ENCODE data around the gene FOXP3.

The FOXP3 gene

DNA sequence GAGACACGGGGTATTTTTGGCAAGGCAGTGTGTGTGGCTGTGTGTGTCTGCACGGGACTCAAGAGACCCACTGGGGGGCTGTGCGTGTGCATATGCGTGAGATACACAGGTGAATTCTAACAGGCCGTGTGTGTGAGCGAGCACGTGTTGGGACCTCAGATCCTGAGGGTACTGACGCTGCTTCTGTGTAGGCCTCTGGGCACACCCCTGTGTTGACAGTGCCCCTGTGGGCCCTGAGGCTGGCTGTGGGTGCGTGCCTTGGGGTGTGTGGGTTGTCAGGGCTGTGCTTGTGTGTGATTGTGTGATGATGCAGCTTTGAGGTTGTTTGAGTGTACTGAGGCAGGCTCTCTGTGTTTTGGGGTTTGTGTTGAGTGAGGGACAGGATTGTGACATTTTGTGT lies 13.9 kb downstream of the FOXP3 start:
- TF ChIP-seq GATA1 (IDR thresholded peaks at IDR 0.05; ENCODE audit: low read depth, low read length) (no peak), POLR2A (IDR thresholded peaks at IDR 0.05; ENCODE audit: low read length) (no peak)

GRCh38 chrX:49250066-49250465 lies 14.4 kb downstream of the FOXP3 start:
- no peak for DNase-seq
- no peak for TF ChIP-seq GATA1 (IDR thresholded peaks at IDR 0.05; ENCODE audit: low read depth, low read length)

More for the DNA sequence above, 13.9 kb downstream of the FOXP3 start:
- no peak for DNase-seq

GRCh38 chrX:49249616-49250015 lies 14.9 kb downstream of the FOXP3 start:
- TF ChIP-seq GATA1 (IDR thresholded peaks at IDR 0.05; ENCODE audit: low read depth, low read length) (no peak), POLR2A (IDR thresholded peaks at IDR 0.05; ENCODE audit: low read length) (no peak)
- DNase-seq, result no peak

DNA sequence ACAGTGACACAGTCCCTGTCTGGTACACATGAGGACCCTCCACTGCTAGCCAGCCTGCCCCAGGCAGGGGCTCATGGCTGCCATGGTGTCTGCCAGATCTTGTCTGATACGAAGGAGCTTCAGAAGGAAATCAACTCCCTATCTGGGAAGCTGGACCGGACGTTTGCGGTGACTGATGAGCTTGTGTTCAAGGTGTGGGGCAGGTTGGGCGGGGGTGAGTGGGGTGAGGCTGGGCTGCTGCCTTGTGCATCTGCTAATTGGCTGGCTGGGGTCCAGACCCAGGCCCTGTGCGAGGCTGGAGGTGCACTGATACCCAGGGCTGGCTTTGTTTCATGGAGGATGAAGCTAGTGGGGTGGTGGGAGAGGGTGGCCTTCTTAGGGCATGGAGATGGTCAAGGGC lies 15.4 kb downstream of the FOXP3 start:
- TF ChIP-seq GATA1 (IDR thresholded peaks at IDR 0.05; ENCODE audit: low read depth, low read length) (no peak), POLR2A (IDR thresholded peaks at IDR 0.05; ENCODE audit: low read length) (no peak)
- DNase-seq, result no peak

GRCh38 chrX:49247916-49248811 lies 16.3 kb downstream of the FOXP3 start:
- DNase-seq, result no peak
- TF ChIP-seq GATA1 (IDR thresholded peaks at IDR 0.05; ENCODE audit: low read depth, low read length) (no peak), POLR2A (IDR thresholded peaks at IDR 0.05; ENCODE audit: low read length) (no peak)

- no peak for DNase-seq
- TF ChIP-seq GATA1 (IDR thresholded peaks at IDR 0.05; ENCODE audit: low read depth, low read length) (no peak), POLR2A (IDR thresholded peaks at IDR 0.05; ENCODE audit: low read length) (no peak)
Measured at GRCh38 chrX:49247346-49247745, 17.2 kb downstream of the FOXP3 start.

DNA sequence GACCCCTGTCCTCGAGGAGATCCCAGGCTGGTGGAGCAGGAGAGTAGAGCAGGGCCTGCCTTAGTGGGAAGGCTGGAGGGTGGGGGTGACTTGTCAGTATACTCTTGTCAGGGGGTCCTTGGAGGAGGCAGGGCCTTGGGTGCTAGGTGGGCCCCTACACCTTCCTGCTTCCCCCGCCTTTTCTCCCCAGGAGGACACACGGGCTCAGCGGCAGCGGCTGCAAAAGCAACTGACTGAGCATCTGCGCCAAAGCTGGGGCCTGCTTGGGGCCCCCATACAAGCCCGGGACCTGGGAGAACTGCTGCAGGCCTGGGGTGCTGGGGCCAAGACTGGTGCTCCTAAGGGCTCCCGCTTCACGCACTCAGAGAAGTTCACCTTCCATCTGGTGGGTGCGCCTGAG lies 18.0 kb downstream of the FOXP3 start:
- DNase-seq, result no peak
- TF ChIP-seq POLR2A (IDR thresholded peaks at IDR 0.05; ENCODE audit: low read length) (no peak), GATA1 (IDR thresholded peaks at IDR 0.05; ENCODE audit: low read depth, low read length) (no peak)

DNA sequence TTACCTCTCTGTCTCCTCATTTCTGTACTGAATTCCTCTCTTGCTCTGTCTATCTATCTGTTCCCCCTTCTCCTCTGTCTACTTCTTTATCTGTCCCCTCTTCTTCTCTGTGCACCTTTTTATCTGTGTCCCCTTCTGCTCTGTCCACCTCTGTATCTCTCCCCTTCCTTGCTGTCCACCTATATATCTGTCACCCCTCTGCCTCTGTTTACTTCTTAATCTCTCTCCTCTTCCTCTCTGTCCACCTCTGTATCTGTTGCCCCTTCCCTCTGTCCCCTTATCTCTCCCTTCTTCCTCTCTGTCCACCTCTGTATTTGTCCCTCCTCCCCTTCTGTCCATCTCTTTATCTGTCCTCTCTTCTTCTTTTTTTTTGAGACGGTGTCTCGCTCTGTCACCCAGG lies 20.3 kb downstream of the FOXP3 start:
- peak in 1 of 2 experiments; percentile 37 for DNase-seq
- TF ChIP-seq POLR2A (IDR thresholded peaks at IDR 0.05; ENCODE audit: low read length) (no peak), GATA1 (IDR thresholded peaks at IDR 0.05; ENCODE audit: low read depth, low read length) (no peak)

DNA sequence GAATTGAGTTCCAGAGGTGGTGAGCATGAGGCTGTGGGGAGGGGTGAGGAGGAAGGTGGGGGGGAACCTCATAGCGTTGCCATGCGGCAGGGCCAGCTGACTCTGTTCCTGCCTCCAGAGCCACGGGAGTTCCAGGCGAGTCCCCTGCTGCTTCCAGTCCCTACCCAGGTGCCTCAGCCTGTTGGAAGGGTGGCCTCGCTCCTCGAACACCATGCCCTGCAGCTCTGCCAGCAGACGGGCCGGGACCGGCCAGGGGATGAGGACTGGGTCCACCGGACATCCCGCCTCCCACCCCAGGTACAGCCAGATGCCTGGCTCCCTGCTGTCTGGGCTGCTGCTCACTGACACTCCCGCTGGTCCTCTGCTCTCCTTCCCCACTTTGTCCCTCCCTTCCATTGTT lies 21.3 kb downstream of the FOXP3 start:
- no peak for TF ChIP-seq POLR2A (IDR thresholded peaks at IDR 0.05; ENCODE audit: low read length)
- no peak for TF ChIP-seq GATA1 (IDR thresholded peaks at IDR 0.05; ENCODE audit: low read depth, low read length)
- no peak for DNase-seq

- TF ChIP-seq GATA1 (IDR thresholded peaks at IDR 0.05; ENCODE audit: low read depth, low read length), result no peak
- DNase-seq, result no peak
Measured at GRCh38 chrX:49242545-49243066, 21.9 kb downstream of the FOXP3 start.

- no peak for TF ChIP-seq GATA1 (IDR thresholded peaks at IDR 0.05; ENCODE audit: low read depth, low read length)
- no peak for TF ChIP-seq POLR2A (IDR thresholded peaks at IDR 0.05; ENCODE audit: low read length)
- DNase-seq, result no peak
Measured at GRCh38 chrX:49238735-49239134, 25.8 kb downstream of the FOXP3 start.

- no peak for TF ChIP-seq POLR2A (IDR thresholded peaks at IDR 0.05; ENCODE audit: low read length)
- no peak for TF ChIP-seq GATA1 (IDR thresholded peaks at IDR 0.05; ENCODE audit: low read depth, low read length)
Measured at GRCh38 chrX:49237060-49237459, 27.4 kb downstream of the FOXP3 start.

DNA sequence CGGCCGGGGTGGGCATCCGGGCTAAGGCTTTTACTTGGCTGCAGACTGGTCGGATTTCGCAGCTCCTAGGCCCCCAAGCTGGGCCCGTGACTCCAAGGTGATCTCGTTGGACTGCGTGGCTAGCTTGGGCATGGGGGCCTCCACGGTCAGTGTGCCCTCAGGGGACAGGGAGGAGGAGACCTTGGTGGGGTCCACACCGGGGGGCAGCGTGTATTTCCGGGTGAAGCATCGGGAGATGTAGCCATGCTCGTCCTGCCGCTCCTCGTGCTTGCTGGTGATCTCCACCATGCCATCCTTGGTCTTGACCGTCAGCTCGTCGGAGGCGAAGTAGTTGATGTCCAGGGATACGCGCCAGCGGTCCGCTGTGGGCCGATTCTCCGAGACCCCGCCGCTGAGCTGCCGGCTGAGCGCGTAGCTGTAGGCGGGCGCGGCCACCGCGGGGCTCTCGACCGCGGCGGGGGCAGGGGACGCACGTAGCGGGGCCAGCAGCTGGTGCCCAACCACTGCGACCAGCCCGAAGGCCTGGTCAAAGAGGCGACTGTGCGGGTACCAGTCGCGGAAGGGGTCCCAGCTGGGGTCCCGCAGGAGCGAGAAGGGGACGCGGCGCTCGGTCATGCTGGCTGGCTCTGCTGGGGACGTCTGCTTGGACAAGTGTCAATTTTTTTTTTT lies 30.5 kb downstream of the FOXP3 start:
- TF ChIP-seq POLR2A (IDR thresholded peaks at IDR 0.05; ENCODE audit: low read length) (no peak), GATA1 (IDR thresholded peaks at IDR 0.05; ENCODE audit: low read depth, low read length) (no peak)
- no peak for DNase-seq

More at GRCh38 chrX:49237060-49237459, 27.4 kb downstream of the FOXP3 start:
- DNase-seq, result peak in 1 of 2 experiments; percentile 10

- DNase-seq, result no peak
- no peak for TF ChIP-seq POLR2A (IDR thresholded peaks at IDR 0.05; ENCODE audit: low read length)
- TF ChIP-seq GATA1 (IDR thresholded peaks at IDR 0.05; ENCODE audit: low read depth, low read length), result no peak
Measured at GRCh38 chrX:49233176-49233575, 31.3 kb downstream of the FOXP3 start, which contains the start of gene CACNA1F. Gene CACNA1F (minus strand): TSS chrX:49233340. CDS start chrX:49233309, 31 bp downstream.
